CD4-positive, alpha-beta T cell treated with Interferon alpha-2 for 1 hour (primary cell): Measurements from ENCODE around the gene GRAMD4.

Source experiments
- DNase-seq, 2 donors: peaks; one replicate each; pipeline ENCODE4 v3.0.0-alpha.2; 2020 to 2022

The GRAMD4 gene

GRCh38 chr22:46727813-46728364 lies 107.7 kb downstream of the GRAMD4 start:
- DNase-seq, result no peak

- no peak for DNase-seq
Observed at GRCh38 chr22:46728470-46728869, 108.3 kb downstream of the GRAMD4 start.
